DMS79 (cell line): Measurements from ENCODE around the gene CDK5.

Experiments
- DNase-seq: peaks from one replicate; lab custom pipeline; 2025; lab: John Stamatoyannopoulos, UW

CDK5 gene

DNA sequence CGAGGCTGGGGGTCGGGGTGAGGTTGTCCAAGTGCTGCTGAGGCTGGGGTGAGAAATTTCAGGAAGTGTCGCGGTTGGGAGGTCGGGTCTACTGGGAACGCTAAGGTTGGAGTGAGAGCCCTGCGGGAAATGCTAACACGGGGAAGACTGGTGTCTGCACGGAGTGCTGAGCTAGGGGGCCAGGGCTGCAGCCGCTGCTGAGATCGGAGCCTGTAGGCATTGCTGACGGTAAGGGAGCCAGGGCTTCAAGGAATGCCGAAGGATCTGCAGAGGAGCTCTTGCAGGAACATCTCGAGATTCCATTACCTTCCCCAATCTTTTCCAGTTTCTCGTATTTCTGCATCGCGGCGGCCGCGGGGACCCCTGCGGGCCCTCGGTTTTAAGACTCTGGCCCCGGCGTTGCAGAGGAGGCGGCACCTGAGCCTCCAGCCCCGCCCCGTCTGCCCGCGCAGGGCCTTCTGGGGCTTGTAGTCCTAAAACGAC is at the start of gene CDK5:
TSS of gene CDK5 (minus strand) at position 392 of the 483 bp plus-strand sequence. CDS start at position 343, 49 bp downstream.
- no peak for DNase-seq

GRCh38 chr7:151104411-151105235 is 46.9 kb upstream of the CDK5 start:
- no peak for DNase-seq

GRCh38 chr7:151103973-151104372 is 46.3 kb upstream of the CDK5 start:
- no peak for DNase-seq

DNA sequence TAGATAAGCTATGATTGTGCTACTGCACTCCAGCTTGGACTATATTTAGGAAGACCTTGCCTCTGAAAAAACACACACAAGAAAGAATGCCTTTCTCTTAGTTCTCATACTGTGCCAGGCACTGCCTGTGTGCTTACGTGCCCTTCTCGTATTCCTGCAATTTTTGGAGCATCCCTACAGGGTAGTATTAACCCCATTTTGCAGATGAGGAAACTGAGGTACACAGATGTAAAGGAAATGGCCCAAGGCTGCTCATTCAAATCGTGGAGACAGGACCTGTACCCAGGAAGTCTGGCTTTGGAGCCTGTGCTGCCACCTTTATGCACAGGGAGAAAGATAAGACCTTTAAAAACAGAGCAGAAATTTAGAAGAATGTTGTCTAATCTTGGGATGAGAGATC is 45.3 kb upstream of the CDK5 start:
- no peak for DNase-seq

- no peak for DNase-seq
These were observed 44.1 kb upstream of the CDK5 start for GRCh38 chr7:151101621-151102396.

DNA sequence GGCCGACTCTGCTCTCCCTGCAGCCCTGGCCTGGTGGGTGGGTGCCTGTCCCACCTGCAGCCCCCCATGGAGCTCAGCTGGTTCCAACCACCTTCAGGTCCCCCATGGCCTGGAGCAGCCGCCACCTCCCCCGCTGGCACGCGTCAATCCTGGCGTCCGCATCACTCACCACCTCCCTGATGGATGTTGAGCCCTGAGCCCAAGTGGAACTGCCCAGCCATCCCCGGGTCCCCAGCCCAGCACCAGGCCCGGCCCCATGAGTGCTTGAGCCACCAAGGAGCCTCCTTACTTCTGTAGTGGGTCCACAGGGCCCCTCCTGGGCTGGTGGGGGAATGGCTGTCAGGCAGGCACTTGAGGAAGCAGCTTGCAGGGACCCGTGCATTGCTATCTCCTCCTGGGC is 43.2 kb upstream of the CDK5 start:
- no peak for DNase-seq

- DNase-seq = no peak
These were observed 42.0 kb upstream of the CDK5 start for GRCh38 chr7:151099486-151100211.

DNA sequence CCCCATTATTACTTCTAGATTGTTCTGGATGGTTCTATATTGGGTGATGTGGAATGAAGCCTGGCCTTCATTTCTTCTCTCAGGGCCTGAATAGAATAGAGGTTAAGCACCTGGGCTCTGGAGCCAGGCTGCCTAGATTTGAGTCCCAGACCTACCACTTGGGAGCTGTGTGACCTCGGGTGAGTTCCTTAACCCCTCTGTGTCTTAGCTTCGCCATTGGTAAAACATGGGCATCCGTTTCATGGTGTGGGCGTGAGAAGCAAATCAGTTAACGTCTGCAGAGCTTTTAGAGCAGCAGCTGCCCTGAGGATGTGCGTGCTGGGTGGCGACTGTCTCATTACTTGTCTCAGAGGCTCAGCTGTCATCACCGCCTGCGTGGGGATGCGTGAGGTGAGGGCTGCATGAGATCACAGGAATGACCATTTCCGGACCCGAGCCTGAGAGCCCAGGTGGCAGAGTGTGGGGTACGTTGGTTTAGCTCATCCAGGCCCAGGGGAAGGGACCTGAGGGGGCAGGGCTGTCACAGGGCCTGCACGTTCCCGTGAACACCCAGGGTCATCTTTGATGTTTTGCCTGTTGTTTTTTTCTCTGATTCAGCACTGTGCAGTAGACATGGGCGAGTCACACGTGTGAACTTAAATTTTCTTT is 38.3 kb upstream of the CDK5 start:
- no peak for DNase-seq

DNA sequence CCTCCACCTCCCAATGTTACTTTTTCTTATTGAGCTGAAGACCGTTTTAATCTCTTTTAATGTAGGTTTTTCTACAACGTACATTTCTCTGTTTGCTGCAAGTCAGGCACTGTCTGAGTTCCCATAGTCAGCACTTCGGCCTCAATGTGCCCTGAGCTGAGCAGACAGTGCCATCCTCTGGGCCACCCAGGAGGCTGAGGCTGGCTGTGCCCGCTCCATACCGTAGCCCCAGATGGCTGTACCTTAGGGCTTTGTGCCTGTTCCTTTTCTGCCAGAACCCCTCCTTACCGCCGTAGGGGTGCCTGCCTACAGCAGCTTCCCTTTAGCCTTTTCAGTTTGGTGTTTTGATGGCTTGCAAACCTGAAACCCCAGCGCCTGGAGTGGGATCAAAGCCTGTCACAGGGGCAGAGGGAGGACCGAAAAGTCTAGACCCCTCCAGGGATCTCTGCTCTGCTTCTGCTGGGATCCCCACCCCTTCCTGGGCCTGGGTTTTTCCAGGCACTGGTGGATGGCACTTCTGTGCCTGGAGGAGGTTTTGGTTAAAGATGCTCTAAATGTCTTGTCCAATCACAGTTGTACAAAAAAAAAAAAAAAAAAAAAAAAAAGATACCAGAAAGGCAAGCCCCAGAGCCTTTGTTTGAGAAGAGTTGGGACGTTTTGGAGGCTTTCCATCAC is 37.6 kb upstream of the CDK5 start:
- DNase-seq = no peak

- no peak for DNase-seq
These were observed 37.0 kb upstream of the CDK5 start for GRCh38 chr7:151094675-151095074.

DNA sequence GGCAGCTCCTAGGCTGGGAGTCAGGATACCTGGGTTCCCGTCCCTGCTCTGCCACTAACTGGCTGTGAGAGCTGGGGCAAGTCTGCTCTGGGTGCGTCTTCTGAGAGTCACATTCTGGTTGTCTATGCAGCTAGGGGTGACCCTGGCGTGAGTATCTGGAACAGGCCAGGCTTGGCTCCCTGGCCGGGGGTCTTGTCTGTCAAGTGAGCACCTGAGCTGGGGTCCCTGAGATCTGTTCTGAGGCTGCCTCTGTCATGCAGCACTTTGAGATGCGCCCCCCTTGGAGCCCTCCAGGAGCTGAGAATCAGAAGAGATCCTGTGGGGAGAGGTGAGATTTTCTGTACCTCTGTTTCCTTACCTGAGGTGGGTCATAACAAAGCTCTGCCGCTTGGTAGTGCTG is 36.1 kb upstream of the CDK5 start:
- DNase-seq = no peak

DNA sequence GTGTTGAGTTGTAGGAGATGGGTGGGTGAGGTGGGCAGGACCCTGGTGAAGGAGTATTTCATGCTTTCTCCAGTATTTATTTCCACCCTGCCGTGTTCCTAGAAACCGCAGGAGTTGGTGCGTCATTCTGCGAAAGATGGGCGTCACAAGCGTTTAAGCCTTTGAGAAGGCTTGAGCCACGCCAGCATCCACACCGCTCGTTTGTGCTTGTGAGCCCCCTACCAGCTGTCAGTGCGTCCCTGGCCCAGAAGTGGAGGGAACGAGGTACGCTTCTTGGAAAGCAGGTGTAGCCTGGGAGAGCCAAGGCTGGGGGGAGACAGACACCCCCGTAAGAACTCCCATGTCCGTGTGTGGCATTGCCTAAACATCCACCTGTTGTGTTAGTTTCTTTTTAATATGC is 34.3 kb upstream of the CDK5 start:
- DNase-seq = no peak

- DNase-seq = no peak
These were observed 33.7 kb upstream of the CDK5 start for GRCh38 chr7:151091431-151091830.

GRCh38 chr7:151091003-151091402 is 33.3 kb upstream of the CDK5 start:
- DNase-seq = no peak

DNA sequence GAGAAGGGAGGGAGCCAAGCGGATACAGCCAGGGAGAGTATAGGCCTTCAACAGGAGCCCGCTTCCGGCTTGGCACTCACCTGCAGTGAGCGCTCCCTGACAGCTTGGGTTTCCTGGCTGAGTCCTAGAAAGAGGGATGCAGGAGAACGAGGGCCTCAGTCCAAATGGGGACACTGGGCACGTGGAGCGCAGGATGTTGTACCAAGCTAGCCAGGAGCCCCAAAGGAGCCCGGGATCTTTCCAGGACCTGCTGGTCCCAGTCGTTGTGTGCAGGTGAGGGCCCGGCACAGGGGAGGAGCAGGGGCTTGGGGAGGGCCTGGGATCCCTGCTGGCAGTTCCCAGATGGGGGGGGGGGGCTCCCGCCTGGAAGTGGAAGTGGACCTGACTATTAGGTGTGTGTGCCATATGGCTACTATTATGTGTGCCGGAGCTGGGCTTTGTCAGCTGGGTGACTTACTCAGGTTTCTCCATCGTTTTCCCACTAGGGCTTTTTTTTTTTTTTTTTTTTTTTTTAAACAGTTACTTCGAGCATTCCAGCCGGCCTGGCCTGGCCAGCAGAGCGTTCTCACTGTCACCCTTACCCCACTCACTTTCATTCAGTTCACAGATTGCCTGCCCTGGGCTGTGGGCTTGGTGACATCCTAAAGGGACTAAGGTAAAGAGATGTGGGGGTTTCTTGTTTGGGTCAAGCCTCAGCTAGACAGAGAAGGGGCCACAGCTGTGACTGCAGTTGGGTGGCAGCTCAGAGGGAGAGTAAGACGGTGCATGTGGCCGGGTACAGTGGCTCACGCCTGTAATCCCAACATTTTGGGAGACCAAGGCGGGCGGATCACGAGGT is 32.4 kb upstream of the CDK5 start:
- no peak for DNase-seq

- no peak for DNase-seq
These were observed 31.4 kb upstream of the CDK5 start for GRCh38 chr7:151088856-151089699.

DNA sequence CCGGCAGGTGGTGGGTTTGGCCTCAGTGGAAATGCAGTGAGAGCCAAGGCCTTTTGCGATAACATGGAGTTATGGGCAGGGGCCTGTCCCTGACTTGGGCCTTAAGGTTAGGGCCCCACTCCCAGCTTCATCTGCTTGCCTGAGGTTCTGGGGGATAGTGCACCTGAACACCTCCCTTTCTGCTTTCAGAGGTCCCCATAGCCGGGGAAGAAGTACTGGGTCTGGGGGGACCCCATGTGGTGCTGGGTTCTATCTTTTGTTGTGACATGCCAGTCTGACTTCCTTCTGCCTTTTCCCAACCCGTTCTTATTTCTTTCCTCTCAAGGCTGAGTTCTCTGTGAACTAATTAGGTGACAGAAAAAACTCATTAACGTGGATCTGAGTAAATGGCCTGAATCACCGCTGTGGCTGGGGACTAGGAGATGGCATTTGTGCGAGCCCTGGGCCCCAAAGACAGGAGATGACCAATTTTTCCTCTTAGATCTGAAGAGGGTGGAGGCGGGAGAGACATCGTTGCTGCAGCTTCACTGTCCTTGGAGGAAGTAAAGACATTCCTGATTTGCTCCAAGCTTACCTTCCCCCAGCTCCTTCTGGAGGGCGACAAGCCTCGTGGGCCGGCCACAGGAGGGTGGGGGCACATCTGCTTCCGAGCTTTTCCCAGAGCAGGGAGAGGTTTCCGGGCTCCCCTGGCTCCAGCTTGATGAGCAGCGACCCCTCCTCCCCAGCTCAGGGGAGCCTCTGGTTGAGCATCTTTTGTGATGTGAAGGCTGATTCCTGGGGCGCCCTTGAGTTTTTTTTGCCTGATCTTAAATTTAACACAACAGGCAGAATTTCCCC is 30.5 kb upstream of the CDK5 start:
- no peak for DNase-seq

GRCh38 chr7:151087245-151088018 is 29.7 kb upstream of the CDK5 start:
- DNase-seq = no peak
